ENCODE measurements around the gene STAM. TPM values are rescaled to one million over a fixed set of nuclear protein-coding genes. Genes with fewer than 3 reads are reported as not detected.

Gene STAM
- polyA plus RNA-seq, 1 of the 3 experiments (the other 2 are of a cell fraction): 19.1 TPM

DNA sequence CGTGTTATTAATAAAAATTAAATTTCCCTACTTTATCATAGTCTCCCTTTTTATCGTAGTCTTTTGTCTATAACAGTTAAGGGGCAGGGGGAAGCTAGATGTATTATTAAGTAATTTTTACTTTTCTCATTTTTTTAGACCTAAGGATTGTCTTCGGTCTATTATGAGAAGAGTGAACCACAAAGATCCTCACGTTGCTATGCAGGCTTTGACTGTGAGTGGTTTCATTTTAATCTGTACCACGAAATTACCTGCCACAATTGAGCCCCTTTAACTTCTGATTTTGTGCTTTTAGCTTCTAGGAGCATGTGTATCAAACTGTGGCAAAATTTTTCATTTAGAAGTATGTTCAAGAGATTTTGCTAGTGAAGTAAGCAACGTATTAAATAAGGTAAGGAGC is 40.6 kb downstream of the STAM start:
- Histone ChIP-seq H3K27me3 (ENCODE audit: insufficient read depth) (no peaks in the 10 kb centered on the region), H2AFZ (ENCODE audit: low read depth) (no peak overlapping the region), H4K20me1 (ENCODE audit: insufficient read depth) (no peaks in the 10 kb centered on the region), H3F3A (replicated peaks; ENCODE audit: insufficient read depth) (no peaks in the 10 kb centered on the region), H3K9me3 (no peaks in the 10 kb centered on the region), H3K9me2 (no peaks in the 10 kb centered on the region), H3K36me3 (replicated peaks in 1 of 2; ENCODE audit: control insufficient read depth in 1 of 2, insufficient read depth in 2 of 2, low read length in 1 of 2) (peaks cover 6 to 20% of the 10 kb centered on the region in 2 experiments), H3K4me1 (ENCODE audit: control insufficient read depth in 1 of 2, insufficient read depth in 2 of 2, low read depth in 1 of 2, low read length in 1 of 2) (no peaks in the 10 kb centered on the region; a peak in 1 of 4 replicates), H3K4me3 (ENCODE audit: low read depth in 2 of 2, low read length in 1 of 2) (no peak overlapping the region), H3K27ac (ENCODE audit: low read depth in 2 of 2, low read length in 1 of 2) (no peak overlapping the region), H3K9ac (no peak overlapping the region), H3K79me2 (ENCODE audit: insufficient read depth) (peaks cover 89% of the 10 kb centered on the region), H3K4me2 (no peak overlapping the region)
- ChIA-PET POLR2A (no interaction called here), CTCF (no interaction called here)
- DNase-seq: no peak
- TF ChIP-seq TEAD4 (IDR thresholded peaks at IDR 0.05; ENCODE audit: borderline replicate concordance, insufficient read depth) (no peak), TAF1 (IDR thresholded peaks at IDR 0.05; ENCODE audit: borderline replicate concordance, low read depth, low read length) (no peak), YY1 (IDR thresholded peaks at IDR 0.05; ENCODE audit: low read depth) (no peak), EZH2phosphoT487 (IDR thresholded peaks at IDR 0.05; ENCODE audit: borderline replicate concordance, low read depth) (no peak), RCOR1 (IDR thresholded peaks at IDR 0.05; ENCODE audit: low read length) (no peak), CTCF (IDR thresholded peaks at IDR 0.05) (no peak), GABPA (IDR thresholded peaks at IDR 0.05; ENCODE audit: low read depth) (no peak), MEF2A (IDR thresholded peaks at IDR 0.05; ENCODE audit: borderline replicate concordance, low read depth) (no peak), CHD2 (IDR thresholded peaks at IDR 0.05; ENCODE audit: low read length, partially characterized antibody) (no peak), JUND (IDR thresholded peaks at IDR 0.05) (no peak), USF1 (IDR thresholded peaks at IDR 0.05; ENCODE audit: borderline replicate concordance, low read depth) (no peak), RAD21 (IDR thresholded peaks at IDR 0.05; ENCODE audit: low read length) (no peak), EP300 (IDR thresholded peaks at IDR 0.05; ENCODE audit: borderline replicate concordance in 1 of 2, low read depth in 1 of 2, low read length in 1 of 2) (no peak), ELF1 (IDR thresholded peaks at IDR 0.05) (no peak), RFX5 (IDR thresholded peaks at IDR 0.05; ENCODE audit: low read length) (no peak), FOXM1 (IDR thresholded peaks at IDR 0.05; ENCODE audit: low read depth) (no peak), RXRA (IDR thresholded peaks at IDR 0.05; ENCODE audit: borderline replicate concordance, low read depth) (no peak)
- TF ChIP-seq, protein P1, sequence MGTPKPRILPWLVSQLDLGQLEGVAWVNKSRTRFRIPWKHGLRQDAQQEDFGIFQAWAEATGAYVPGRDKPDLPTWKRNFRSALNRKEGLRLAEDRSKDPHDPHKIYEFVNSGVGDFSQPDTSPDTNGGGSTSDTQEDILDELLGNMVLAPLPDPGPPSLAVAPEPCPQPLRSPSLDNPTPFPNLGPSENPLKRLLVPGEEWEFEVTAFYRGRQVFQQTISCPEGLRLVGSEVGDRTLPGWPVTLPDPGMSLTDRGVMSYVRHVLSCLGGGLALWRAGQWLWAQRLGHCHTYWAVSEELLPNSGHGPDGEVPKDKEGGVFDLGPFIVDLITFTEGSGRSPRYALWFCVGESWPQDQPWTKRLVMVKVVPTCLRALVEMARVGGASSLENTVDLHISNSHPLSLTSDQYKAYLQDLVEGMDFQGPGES (IDR thresholded peaks at IDR 0.05; ENCODE audit: low read depth, low read length): no peak
- WGBS (ENCODE audit: low lambda C conversion rate): 94% methylated on average over 6 of the region's 6 CpGs

All from SK-N-SH (cell line).